Rectal smooth muscle tissue (tissue), 1 donor: Measurements from ENCODE around the gene ATOX1.
"Not testable (repeated sequence)": the region's sequence is repeated elsewhere in the genome, so short reads cannot be mapped to it uniquely, and the experiment has no call there.

Experiments
- H3K27ac ChIP-seq: one replicate; pipeline ENCODE4 v1.7.0; 2013; ENCODE audit warnings: low read depth, low read length, inconsistent platforms
- H3K27me3 ChIP-seq: one replicate; pipeline ENCODE4 v1.7.0; 2013; ENCODE audit warnings: low read length; ENCODE audit not compliant: control insufficient read depth, insufficient read depth
- H3K36me3 ChIP-seq: one replicate; pipeline ENCODE4 v1.7.0; 2013; ENCODE audit warnings: low read length; ENCODE audit not compliant: control insufficient read depth, insufficient read depth
- H3K4me1 ChIP-seq: one replicate; pipeline ENCODE4 v1.7.0; 2013; ENCODE audit warnings: low read length; ENCODE audit not compliant: control insufficient read depth, insufficient read depth
- H3K4me3 ChIP-seq: one replicate; pipeline ENCODE4 v1.7.0; 2013; ENCODE audit warnings: low read length
- H3K9ac ChIP-seq: one replicate; pipeline ENCODE4 v1.7.0; 2013; ENCODE audit warnings: low read length

The ATOX1 gene

DNA sequence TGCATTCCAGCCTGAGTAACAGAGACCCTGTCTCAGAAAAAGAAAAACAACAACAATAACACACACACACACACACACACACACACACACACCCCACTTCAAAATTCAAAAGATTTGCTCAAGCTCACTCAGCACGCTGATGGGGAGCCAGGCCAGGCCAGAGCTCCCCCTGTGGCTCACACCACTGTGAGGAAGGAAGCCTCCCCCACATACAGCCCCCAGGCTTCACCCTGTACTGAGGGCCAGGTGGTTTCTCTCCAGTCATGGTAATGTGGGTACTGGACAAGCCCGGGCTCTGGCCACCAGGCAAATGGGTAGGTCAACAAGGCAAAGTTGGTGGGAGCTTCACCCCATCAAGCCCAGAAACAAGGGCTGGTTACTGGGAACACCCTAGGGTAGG, 19.0 kb downstream of the ATOX1 start:
- H3K36me3 ChIP-seq: no peaks in the 10 kb centered on the region
- peaks cover 8% of the 10 kb centered on the region for H3K4me1 ChIP-seq
- no peak overlapping the region for H3K9ac ChIP-seq
- H3K27ac ChIP-seq: peak overlapping the region; percentile 64
- no peak overlapping the region for H3K4me3 ChIP-seq
- no peaks in the 10 kb centered on the region for H3K27me3 ChIP-seq

GRCh38 chr5:151738125-151738848, 20.1 kb downstream of the ATOX1 start:
- H3K9ac ChIP-seq: no peak overlapping the region
- peaks cover 8% of the 10 kb centered on the region for H3K4me1 ChIP-seq
- no peaks in the 10 kb centered on the region for H3K36me3 ChIP-seq
- no peaks in the 10 kb centered on the region for H3K27me3 ChIP-seq
- no peak overlapping the region for H3K4me3 ChIP-seq
- H3K27ac ChIP-seq: no peak overlapping the region

DNA sequence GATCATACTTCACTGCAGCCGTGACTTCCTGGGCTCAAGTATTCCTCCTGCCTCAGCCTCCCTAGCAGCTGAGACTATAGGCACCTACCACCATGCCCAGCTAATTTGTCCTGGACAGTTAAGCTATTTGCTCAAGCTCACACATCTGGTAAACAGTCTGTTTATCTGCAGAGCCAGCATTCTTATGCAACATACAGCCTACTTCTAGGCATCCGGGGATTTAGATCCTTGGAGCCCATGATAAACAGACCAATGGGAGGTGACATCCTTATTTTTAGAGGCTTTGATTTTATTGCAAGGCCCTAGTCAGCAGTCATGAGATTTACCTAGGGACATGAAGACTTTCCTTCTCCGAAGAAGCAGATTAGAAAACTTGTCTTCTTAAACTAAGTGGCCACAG, 21.0 kb downstream of the ATOX1 start:
- no peaks in the 10 kb centered on the region for H3K36me3 ChIP-seq
- no peaks in the 10 kb centered on the region for H3K27me3 ChIP-seq
- peaks cover 8% of the 10 kb centered on the region for H3K4me1 ChIP-seq
- H3K4me3 ChIP-seq: no peak overlapping the region
- H3K27ac ChIP-seq: no peak overlapping the region
- H3K9ac ChIP-seq: no peak overlapping the region

DNA sequence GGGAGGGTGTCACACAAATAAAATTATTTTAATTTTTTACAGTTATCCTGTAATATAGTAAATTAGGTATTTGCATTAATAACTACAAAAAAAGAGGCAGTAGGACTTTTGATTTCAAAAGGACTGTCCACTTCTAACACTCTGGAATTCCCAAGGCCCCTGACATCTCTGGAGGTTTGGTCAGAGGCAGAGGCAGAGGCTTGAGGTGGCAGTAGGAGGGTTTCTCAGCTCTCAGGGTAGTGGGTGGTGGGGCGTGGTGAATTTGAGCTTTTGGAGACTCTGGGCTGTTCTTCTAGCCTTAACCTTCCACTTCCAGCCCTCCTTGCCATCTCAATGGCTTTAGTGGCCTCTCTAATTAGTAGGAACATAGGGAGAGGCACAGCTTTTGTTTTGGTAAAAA, 22.8 kb downstream of the ATOX1 start:
- Histone ChIP-seq H3K36me3 (no peaks in the 10 kb centered on the region), H3K27me3 (no peaks in the 10 kb centered on the region), H3K4me1 (peaks cover 4% of the 10 kb centered on the region), H3K9ac (no peak overlapping the region), H3K4me3 (no peak overlapping the region), H3K27ac (no peak overlapping the region)

- H3K4me1 ChIP-seq: no peaks in the 10 kb centered on the region
- no peaks in the 10 kb centered on the region for H3K36me3 ChIP-seq
- no peak overlapping the region for H3K9ac ChIP-seq
- H3K4me3 ChIP-seq: no peak overlapping the region
- H3K27ac ChIP-seq: no peak overlapping the region
- no peaks in the 10 kb centered on the region for H3K27me3 ChIP-seq
Observed at GRCh38 chr5:151734064-151734408, 24.4 kb downstream of the ATOX1 start.

- no peak overlapping the region for H3K4me3 ChIP-seq
- no peaks in the 10 kb centered on the region for H3K36me3 ChIP-seq
- no peak overlapping the region for H3K9ac ChIP-seq
- H3K27me3 ChIP-seq: no peaks in the 10 kb centered on the region
- H3K27ac ChIP-seq: no peak overlapping the region
- H3K4me1 ChIP-seq: no peaks in the 10 kb centered on the region
Observed at GRCh38 chr5:151733358-151734063, 24.9 kb downstream of the ATOX1 start.

- H3K27ac ChIP-seq: no peak overlapping the region
- no peak overlapping the region for H3K4me3 ChIP-seq
- H3K4me1 ChIP-seq: no peaks in the 10 kb centered on the region
- H3K36me3 ChIP-seq: no peaks in the 10 kb centered on the region
- H3K27me3 ChIP-seq: no peaks in the 10 kb centered on the region
- no peak overlapping the region for H3K9ac ChIP-seq
Observed at GRCh38 chr5:151730381-151730780, 28.1 kb downstream of the ATOX1 start.

- H3K4me3 ChIP-seq, H3K27ac ChIP-seq, H3K4me1 ChIP-seq, H3K36me3 ChIP-seq, H3K9ac ChIP-seq, H3K27me3 ChIP-seq: not testable (repeated sequence)
Observed at GRCh38 chr5:151729597-151729996, 28.8 kb downstream of the ATOX1 start.

- Histone ChIP-seq H3K27ac (no peak overlapping the region), H3K27me3 (no peaks in the 10 kb centered on the region), H3K36me3 (no peaks in the 10 kb centered on the region), H3K9ac (no peak overlapping the region), H3K4me1 (no peaks in the 10 kb centered on the region), H3K4me3 (no peak overlapping the region)
Observed at GRCh38 chr5:151724360-151724759, 34.1 kb downstream of the ATOX1 start.

DNA sequence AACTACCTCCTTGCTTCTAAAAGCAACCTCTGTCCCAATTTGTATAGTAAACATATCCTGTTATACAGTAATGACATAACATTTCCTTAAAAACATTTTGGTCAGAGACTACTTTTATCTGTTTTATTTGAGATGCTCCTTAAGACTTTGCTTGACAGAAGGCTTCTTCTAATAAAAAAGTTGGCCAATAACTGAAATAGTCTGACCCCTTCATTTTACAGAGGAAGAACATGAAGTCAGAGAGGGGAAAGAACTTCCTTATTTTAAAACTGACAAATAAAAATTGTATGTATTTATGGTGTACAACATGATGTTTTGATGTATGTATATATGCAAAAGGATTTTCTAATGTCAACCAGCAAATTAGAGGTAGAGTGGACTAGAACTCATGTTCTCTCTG, 35.9 kb downstream of the ATOX1 start:
- Histone ChIP-seq H3K36me3 (no peaks in the 10 kb centered on the region), H3K9ac (no peak overlapping the region), H3K27me3 (no peaks in the 10 kb centered on the region)

GRCh38 chr5:151721812-151722391, 36.5 kb downstream of the ATOX1 start:
- no peak overlapping the region for H3K9ac ChIP-seq

More for the DNA sequence above, 35.9 kb downstream of the ATOX1 start:
- H3K4me3 ChIP-seq: no peak overlapping the region
- H3K27ac ChIP-seq: no peak overlapping the region
- peaks cover 13% of the 10 kb centered on the region for H3K4me1 ChIP-seq

DNA sequence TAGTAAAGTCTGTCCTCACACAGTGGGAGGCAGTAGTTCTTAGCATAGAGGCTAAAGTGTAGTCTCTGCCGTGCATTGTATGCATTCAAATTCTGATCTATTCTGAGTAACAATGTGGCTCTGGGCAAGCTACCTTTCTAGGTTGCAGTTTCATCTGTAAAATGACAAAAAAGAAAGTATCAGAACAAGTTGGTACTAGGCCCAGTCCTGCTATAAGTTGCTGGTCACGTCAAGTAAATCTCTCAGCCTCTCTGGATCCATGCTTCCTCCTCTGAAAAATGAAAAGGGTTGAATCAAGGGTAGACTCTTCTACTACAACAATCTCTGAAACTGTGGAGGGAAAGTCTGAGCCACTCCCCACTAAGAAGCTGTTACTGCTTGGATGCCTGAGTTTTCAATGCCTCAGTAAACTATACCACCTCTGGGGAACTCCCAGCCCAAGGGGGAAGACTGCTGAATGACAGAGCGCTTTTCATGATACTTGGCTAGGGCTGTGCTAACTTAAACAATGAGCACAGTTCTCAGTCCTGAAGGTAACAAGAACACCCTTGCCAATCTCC, 37.3 kb downstream of the ATOX1 start:
- H3K27ac ChIP-seq: no peak overlapping the region

More at GRCh38 chr5:151721812-151722391, 36.5 kb downstream of the ATOX1 start:
- H3K36me3 ChIP-seq: no peaks in the 10 kb centered on the region
- H3K4me1 ChIP-seq: peaks cover 13% of the 10 kb centered on the region
- H3K27me3 ChIP-seq: no peaks in the 10 kb centered on the region
- no peak overlapping the region for H3K4me3 ChIP-seq
- no peak overlapping the region for H3K27ac ChIP-seq

More for the DNA sequence above, 37.3 kb downstream of the ATOX1 start:
- Histone ChIP-seq H3K27me3 (no peaks in the 10 kb centered on the region), H3K4me3 (no peak overlapping the region), H3K4me1 (peaks cover 13% of the 10 kb centered on the region), H3K36me3 (no peaks in the 10 kb centered on the region), H3K9ac (no peak overlapping the region)
